HEK293 (cell line): Measurements from ENCODE around the gene CHI3L2.

Experiments
- AEBP2 ChIP-seq: fragments of 450-650 bp; formaldehyde crosslinking; IDR thresholded peaks from 2 replicates; pipeline ENCODE4 v1.5.1; 2016; ENCODE audit warnings: missing biosample characterization, missing genetic modification characterization, borderline replicate concordance
- BCL11A ChIP-seq: fragments of 450-650 bp; formaldehyde crosslinking; IDR thresholded peaks from 2 replicates; pipeline ENCODE4 v1.5.1; 2016; ENCODE audit warnings: low read depth, missing biosample characterization, missing genetic modification characterization
- CTCF ChIP-seq: fragments of 450-650 bp; formaldehyde crosslinking; IDR thresholded peaks from 2 replicates; pipeline ENCODE4 v1.5.1; 2016; ENCODE audit warnings: missing biosample characterization, missing genetic modification characterization
- KLF1 ChIP-seq: fragments of 450-650 bp; formaldehyde crosslinking; IDR thresholded peaks from 2 replicates; pipeline ENCODE4 v1.5.1; 2016; ENCODE audit warnings: missing biosample characterization, missing genetic modification characterization
- SP7 ChIP-seq: fragments of 450-650 bp; formaldehyde crosslinking; IDR thresholded peaks from 2 replicates; pipeline ENCODE4 v1.5.1; 2016; ENCODE audit warnings: missing biosample characterization, missing genetic modification characterization
- YY1 ChIP-seq: fragments of 450-650 bp; formaldehyde crosslinking; IDR thresholded peaks from 2 replicates; pipeline ENCODE4 v1.5.1; 2018; ENCODE audit warnings: missing biosample characterization, missing genetic modification characterization
- ZBTB7A ChIP-seq: fragments of 450-650 bp; formaldehyde crosslinking; IDR thresholded peaks from 2 replicates; pipeline ENCODE4 v1.5.1; 2016; ENCODE audit warnings: low read depth, missing biosample characterization, missing genetic modification characterization
- ZNF10 ChIP-seq: fragments of 450-650 bp; formaldehyde crosslinking; IDR thresholded peaks from 2 replicates; pipeline ENCODE4 v1.5.1; 2017; ENCODE audit warnings: missing biosample characterization, missing genetic modification characterization
- ZNF146 ChIP-seq: fragments of 450-650 bp; formaldehyde crosslinking; IDR thresholded peaks from 2 replicates; pipeline ENCODE4 v1.5.1; 2016; ENCODE audit warnings: missing biosample characterization, missing genetic modification characterization
- ZNF341 ChIP-seq: fragments of 450-650 bp; formaldehyde crosslinking; IDR thresholded peaks from 2 replicates; pipeline ENCODE4; 2016; ENCODE audit warnings: low read depth, missing biosample characterization, missing genetic modification characterization
- ZNF433 ChIP-seq: fragments of 450-650 bp; formaldehyde crosslinking; IDR thresholded peaks from 2 replicates; pipeline ENCODE4 v1.5.1; 2016; ENCODE audit warnings: missing biosample characterization, missing genetic modification characterization, low read depth
- ZNF449 ChIP-seq: fragments of 450-650 bp; formaldehyde crosslinking; IDR thresholded peaks from 2 replicates; pipeline ENCODE4 v1.5.1; 2017; ENCODE audit warnings: missing biosample characterization, mild to moderate bottlenecking, missing genetic modification characterization, moderate library complexity
- ZNF48 ChIP-seq: fragments of 450-650 bp; formaldehyde crosslinking; IDR thresholded peaks from 2 replicates; pipeline ENCODE4 v1.5.1; 2016; ENCODE audit warnings: missing biosample characterization, missing genetic modification characterization
- ZNF623 ChIP-seq: fragments of 450-650 bp; formaldehyde crosslinking; IDR thresholded peaks from 2 replicates; pipeline ENCODE4 v1.5.1; 2016; ENCODE audit warnings: missing biosample characterization, missing genetic modification characterization

- TF ChIP-seq CTCF (tag by site-specific recombination) (no peak), ZNF449 (no peak), ZNF10 (no peak), SP7 (no peak), ZBTB7A (no peak), BCL11A (tag by site-specific recombination) (no peak), AEBP2 (tag by site-specific recombination) (no peak), YY1 (tag by site-specific recombination) (no peak), ZNF48 (tag by site-specific recombination) (no peak), KLF1 (tag by site-specific recombination) (no peak), ZNF623 (no peak), ZNF341 (tag by site-specific recombination) (no peak), ZNF433 (tag by site-specific recombination) (no peak), ZNF146 (tag by site-specific recombination) (no peak)
These were observed 1.2 kb downstream of the CHI3L2 start for GRCh38 chr1:111228748-111229126.
